Muscle layer of duodenum (tissue), 2 donors: ENCODE results near the gene CDC14A.

Experiments
- H3K27ac ChIP-seq: one replicate; pipeline ENCODE4 v1.7.0; 2013; ENCODE audit warnings: mild to moderate bottlenecking, low read length
- H3K27me3 ChIP-seq: one replicate; pipeline ENCODE4 v1.7.0; 2013; ENCODE audit warnings: low read depth, mild to moderate bottlenecking, control low read depth, low read length
- H3K36me3 ChIP-seq, 2 donors: one replicate each; pipeline ENCODE4 v1.7.0; 2013; ENCODE audit warnings: low read length in 2 of 2, control low read depth in 1 of 2, mild to moderate bottlenecking in 1 of 2; ENCODE audit not compliant: insufficient read depth in 2 of 2, control insufficient read depth in 1 of 2
- H3K4me1 ChIP-seq, 2 donors: one replicate each; pipeline ENCODE4 v1.7.0; 2013; ENCODE audit warnings: low read length in 2 of 2, mild to moderate bottlenecking in 2 of 2, control low read depth in 1 of 2, moderate library complexity in 1 of 2; ENCODE audit not compliant: insufficient read depth in 2 of 2, control insufficient read depth in 1 of 2
- H3K4me3 ChIP-seq, 2 donors: one replicate each; pipeline ENCODE4 v1.7.0; 2013; ENCODE audit warnings: low read length in 2 of 2, low read depth in 1 of 2, mild to moderate bottlenecking in 1 of 2
- H3K9me3 ChIP-seq, 2 donors: one replicate each; pipeline ENCODE4 v1.7.0; 2013; ENCODE audit warnings: low read length in 2 of 2, control low read depth in 1 of 2, mild to moderate bottlenecking in 1 of 2; ENCODE audit not compliant: control insufficient read depth in 1 of 2
- donor health status: healthy.

Gene CDC14A

GRCh38 chr1:100479620-100480338, 127.5 kb downstream of the CDC14A start:
- H3K9me3 ChIP-seq: no peaks in the 10 kb centered on the region
- H3K4me3 ChIP-seq: no peak overlapping the region
- H3K4me1 ChIP-seq: peaks cover 0 to 3% of the 10 kb centered on the region in 2 donors
- H3K27me3 ChIP-seq: no peaks in the 10 kb centered on the region
- no peak overlapping the region for H3K27ac ChIP-seq
- peaks cover 0 to 3% of the 10 kb centered on the region in 2 donors for H3K36me3 ChIP-seq

- H3K27ac ChIP-seq: no peak overlapping the region
- no peaks in the 10 kb centered on the region for H3K27me3 ChIP-seq
- no peaks in the 10 kb centered on the region for H3K9me3 ChIP-seq
- H3K4me3 ChIP-seq: no peak overlapping the region
- H3K4me1 ChIP-seq: peaks cover 0 to 3% of the 10 kb centered on the region in 2 donors
- H3K36me3 ChIP-seq: peaks cover 5 to 6% of the 10 kb centered on the region in 2 donors
These were observed 129.0 kb downstream of the CDC14A start for GRCh38 chr1:100481303-100481702.

GRCh38 chr1:100482167-100482566, 129.9 kb downstream of the CDC14A start:
- Histone ChIP-seq H3K27me3 (no peaks in the 10 kb centered on the region), H3K27ac (no peak overlapping the region), H3K4me3 (no peak overlapping the region), H3K9me3 (no peaks in the 10 kb centered on the region), H3K36me3 (peaks cover 5 to 6% of the 10 kb centered on the region in 2 donors), H3K4me1 (peaks cover 0 to 3% of the 10 kb centered on the region in 2 donors)

GRCh38 chr1:100482748-100483147, 130.4 kb downstream of the CDC14A start:
- Histone ChIP-seq H3K4me3 (no peak overlapping the region), H3K4me1 (peaks cover 0 to 3% of the 10 kb centered on the region in 2 donors), H3K27ac (no peak overlapping the region), H3K36me3 (peaks cover 5 to 6% of the 10 kb centered on the region in 2 donors), H3K9me3 (no peaks in the 10 kb centered on the region), H3K27me3 (no peaks in the 10 kb centered on the region)

GRCh38 chr1:100483230-100483629, 130.9 kb downstream of the CDC14A start:
- Histone ChIP-seq H3K27me3 (no peaks in the 10 kb centered on the region), H3K4me1 (peaks cover 0 to 3% of the 10 kb centered on the region in 2 donors), H3K27ac (no peak overlapping the region), H3K9me3 (no peaks in the 10 kb centered on the region), H3K36me3 (peaks cover 5 to 6% of the 10 kb centered on the region in 2 donors), H3K4me3 (no peak overlapping the region)

- no peak overlapping the region for H3K27ac ChIP-seq
- H3K9me3 ChIP-seq: no peaks in the 10 kb centered on the region
- H3K27me3 ChIP-seq: no peaks in the 10 kb centered on the region
- H3K36me3 ChIP-seq: peaks cover 5 to 6% of the 10 kb centered on the region in 2 donors
- H3K4me1 ChIP-seq: peaks cover 0 to 3% of the 10 kb centered on the region in 2 donors
- H3K4me3 ChIP-seq: no peak overlapping the region
These were observed 133.6 kb downstream of the CDC14A start for GRCh38 chr1:100485855-100486258.

GRCh38 chr1:100494393-100495084, 142.2 kb downstream of the CDC14A start:
- Histone ChIP-seq H3K4me3 (no peak overlapping the region), H3K36me3 (peaks cover 23 to 32% of the 10 kb centered on the region in 2 donors), H3K27ac (no peak overlapping the region), H3K4me1 (no peaks in the 10 kb centered on the region), H3K27me3 (no peaks in the 10 kb centered on the region), H3K9me3 (no peaks in the 10 kb centered on the region)

GRCh38 chr1:100496896-100497295, 144.6 kb downstream of the CDC14A start:
- H3K9me3 ChIP-seq: no peaks in the 10 kb centered on the region
- H3K36me3 ChIP-seq: peaks cover 30 to 46% of the 10 kb centered on the region in 2 donors
- no peak overlapping the region for H3K4me3 ChIP-seq
- H3K27me3 ChIP-seq: no peaks in the 10 kb centered on the region
- no peaks in the 10 kb centered on the region for H3K4me1 ChIP-seq
- H3K27ac ChIP-seq: no peak overlapping the region

- Histone ChIP-seq H3K27me3 (no peaks in the 10 kb centered on the region), H3K9me3 (no peaks in the 10 kb centered on the region), H3K27ac (no peak overlapping the region), H3K4me3 (no peak overlapping the region), H3K4me1 (no peaks in the 10 kb centered on the region), H3K36me3 (peaks cover 30 to 46% of the 10 kb centered on the region in 2 donors)
These were observed 145.5 kb downstream of the CDC14A start for GRCh38 chr1:100497796-100498195.

- Histone ChIP-seq H3K27me3 (no peaks in the 10 kb centered on the region), H3K4me3 (no peak overlapping the region), H3K27ac (no peak overlapping the region), H3K4me1 (no peaks in the 10 kb centered on the region), H3K9me3 (no peaks in the 10 kb centered on the region), H3K36me3 (peaks cover 30 to 46% of the 10 kb centered on the region in 2 donors)
These were observed 147.0 kb downstream of the CDC14A start for GRCh38 chr1:100499194-100499811.

- H3K36me3 ChIP-seq: peaks cover 26 to 33% of the 10 kb centered on the region in 2 donors
- H3K27me3 ChIP-seq: no peaks in the 10 kb centered on the region
- H3K4me3 ChIP-seq: no peak overlapping the region
- no peaks in the 10 kb centered on the region for H3K4me1 ChIP-seq
- no peaks in the 10 kb centered on the region for H3K9me3 ChIP-seq
- no peak overlapping the region for H3K27ac ChIP-seq
These were observed 149.9 kb downstream of the CDC14A start for GRCh38 chr1:100502052-100502792.
